CD14-positive monocyte (primary cell): ENCODE results near the gene CHID1. TPM values are rescaled to one million over a fixed set of nuclear protein-coding genes. Genes with fewer than 3 reads are reported as not detected.

Experiments used
- DNase-seq, 3 donors: peaks; one replicate each; pipeline ENCODE4 v3.0.0-alpha.2; 2011 to 2022
- H2AFZ ChIP-seq: 2 replicates; pipeline ENCODE4 v1.6.0; 2012; ENCODE audit warnings: mild to moderate bottlenecking, low read depth, low read length, inconsistent platforms; ENCODE audit not compliant: insufficient read depth, poor library complexity, severe bottlenecking
- H3K27ac ChIP-seq, 2 donors: 1 replicate in 1 of 2; 2 replicates in 1 of 2; pipeline ENCODE4 v1.5.1; 2012 to 2013; ENCODE audit warnings: low read length in 2 of 2, control low read depth in 1 of 2, inconsistent platforms in 1 of 2, low read depth in 1 of 2, mild to moderate bottlenecking in 1 of 2
- H3K27me3 ChIP-seq, 2 donors: one replicate each; pipeline versions ENCODE4 v1.6.0 to v1.6.1; 2011 to 2013; ENCODE audit warnings: low read length in 2 of 2; ENCODE audit not compliant: control insufficient read depth in 2 of 2, insufficient read depth in 2 of 2
- H3K36me3 ChIP-seq, 2 donors: replicated peaks in 1 of 2; 1 replicate in 1 of 2; 2 replicates in 1 of 2; pipeline versions ENCODE4 v1.5.1 to v1.6.1; 2012 to 2013; ENCODE audit warnings: low read length in 2 of 2, control low read depth in 1 of 2, inconsistent platforms in 1 of 2, mild to moderate bottlenecking in 1 of 2; ENCODE audit not compliant: insufficient read depth in 2 of 2, control insufficient read depth in 1 of 2
- H3K4me1 ChIP-seq, 2 donors: 1 replicate in 1 of 2; 2 replicates in 1 of 2; pipeline versions ENCODE4 v1.5.1 to v1.6.1; 2012 to 2013; ENCODE audit warnings: low read length in 2 of 2, control low read depth in 1 of 2, inconsistent platforms in 1 of 2, mild to moderate bottlenecking in 1 of 2, moderate library complexity in 1 of 2; ENCODE audit not compliant: insufficient read depth in 2 of 2, control insufficient read depth in 1 of 2
- H3K4me2 ChIP-seq: replicated peaks from 2 replicates; pipeline ENCODE3; 2012; ENCODE audit warnings: low read length, moderate library complexity, mild to moderate bottlenecking; ENCODE audit not compliant: poor library complexity, severe bottlenecking; ENCODE audit errors: extremely low read depth
- H3K4me3 ChIP-seq, 3 experiments: fragments of 200-600 bp in 1 of 3; sonication (generic) in 1 of 3; replicated peaks in 1 of 3; 1 replicate in 2 of 3; 2 replicates in 1 of 3; pipeline ENCODE4 v1.5.1; 2011 to 2013; ENCODE audit warnings: low read length in 3 of 3, mild to moderate bottlenecking in 3 of 3, control low read depth in 2 of 3, low read depth in 2 of 3, inconsistent platforms in 1 of 3, moderate library complexity in 1 of 3
- H3K79me2 ChIP-seq: 2 replicates; pipeline ENCODE4 v1.6.0; 2012; ENCODE audit warnings: mild to moderate bottlenecking, control low read depth, inconsistent platforms, low read length, moderate library complexity; ENCODE audit not compliant: insufficient read depth
- H3K9ac ChIP-seq: 2 replicates; pipeline ENCODE4 v1.6.0; 2017; ENCODE audit warnings: low read length, mild to moderate bottlenecking; ENCODE audit not compliant: insufficient read depth, poor library complexity, severe bottlenecking
- H3K9me3 ChIP-seq, 2 donors: replicated peaks in 1 of 2; 1 replicate in 1 of 2; 2 replicates in 1 of 2; pipeline versions ENCODE4 v1.5.1 to v1.6.1; 2012 to 2013; ENCODE audit warnings: low read length in 2 of 2, control low read depth in 1 of 2; ENCODE audit not compliant: control insufficient read depth in 1 of 2, insufficient read depth in 1 of 2
- H4K20me1 ChIP-seq: 2 replicates; pipeline ENCODE4 v1.6.0; 2012; ENCODE audit warnings: mild to moderate bottlenecking, low read length, control low read depth, moderate library complexity; ENCODE audit not compliant: insufficient read depth
- H3K27ac Mint-ChIP-seq, 7 donors: one replicate each; pipeline ENCODE4 v1.8.0; 2020; ENCODE audit warnings: mild to moderate bottlenecking in 7 of 7, mixed read lengths in 7 of 7, moderate library complexity in 6 of 7, inconsistent platforms in 2 of 7
- H3K27me3 Mint-ChIP-seq, 3 donors: one replicate each; pipeline ENCODE4 v1.8.0; 2021 to 2022; ENCODE audit warnings: low read depth in 3 of 3, mild to moderate bottlenecking in 3 of 3, mixed read lengths in 3 of 3, moderate library complexity in 3 of 3, inconsistent platforms in 1 of 3
- H3K36me3 Mint-ChIP-seq, 2 donors: one replicate each; pipeline ENCODE4 v1.8.0; 2020; ENCODE audit warnings: mixed read lengths in 2 of 2, inconsistent platforms in 1 of 2, mild to moderate bottlenecking in 1 of 2
- H3K4me1 Mint-ChIP-seq: one replicate; pipeline ENCODE4 v1.8.0; 2020; ENCODE audit warnings: mild to moderate bottlenecking, mixed read lengths
- H3K4me3 Mint-ChIP-seq, 2 donors: one replicate each; pipeline ENCODE4 v1.8.0; 2020; ENCODE audit warnings: mild to moderate bottlenecking in 2 of 2, mixed read lengths in 2 of 2, moderate library complexity in 1 of 2
- H3K9me3 Mint-ChIP-seq, 7 donors: one replicate each; pipeline ENCODE4 v1.8.0; 2020 to 2022; ENCODE audit warnings: mixed read lengths in 7 of 7, mild to moderate bottlenecking in 6 of 7, moderate library complexity in 6 of 7, inconsistent platforms in 2 of 7
- WGBS: methylation state at CpG from one replicate; pipeline ENCODE4 v1.1.5; 2013; ENCODE audit warnings: missing lambda C conversion rate; ENCODE audit not compliant: insufficient coverage; 5-methylcytosine and 5-hydroxymethylcytosine counted together
- intact Hi-C, 2 donors: fragments of 100-400 bp; cut with micrococcal nuclease; formaldehyde crosslinking; loops; one replicate each; pipeline versions ENCODE4 v1.15.0 to v1.15.1; 2023
- polyA plus RNA-seq, 3 donors: library from polyadenylated mRNA; depleted of rRNA in 1 of 3; unstranded in 2 of 3; stranded (reverse) in 1 of 3; fragments of 300-500 nt in 2 of 3; fragments of >200 nt in 1 of 3; fragmentation: Illumina TruSeq in 2 of 3; gene quantifications; 1 replicate in 2 of 3; 2 replicates in 1 of 3; pipeline ENCODE4 v1.2.3, GENCODE V29; 2012 to 2021
- TF ChIP-seq, protein P1 (sequence below): fragments of 200-600 bp; IDR thresholded peaks from one replicate; pipeline ENCODE4 v1.8.0; 2022; ENCODE audit warnings: antibody characterized with exemption, mild to moderate bottlenecking

Gene CHID1
- polyA plus RNA-seq, 3 donors = 23.2 to 45.4 (median 45.0) TPM

DNA sequence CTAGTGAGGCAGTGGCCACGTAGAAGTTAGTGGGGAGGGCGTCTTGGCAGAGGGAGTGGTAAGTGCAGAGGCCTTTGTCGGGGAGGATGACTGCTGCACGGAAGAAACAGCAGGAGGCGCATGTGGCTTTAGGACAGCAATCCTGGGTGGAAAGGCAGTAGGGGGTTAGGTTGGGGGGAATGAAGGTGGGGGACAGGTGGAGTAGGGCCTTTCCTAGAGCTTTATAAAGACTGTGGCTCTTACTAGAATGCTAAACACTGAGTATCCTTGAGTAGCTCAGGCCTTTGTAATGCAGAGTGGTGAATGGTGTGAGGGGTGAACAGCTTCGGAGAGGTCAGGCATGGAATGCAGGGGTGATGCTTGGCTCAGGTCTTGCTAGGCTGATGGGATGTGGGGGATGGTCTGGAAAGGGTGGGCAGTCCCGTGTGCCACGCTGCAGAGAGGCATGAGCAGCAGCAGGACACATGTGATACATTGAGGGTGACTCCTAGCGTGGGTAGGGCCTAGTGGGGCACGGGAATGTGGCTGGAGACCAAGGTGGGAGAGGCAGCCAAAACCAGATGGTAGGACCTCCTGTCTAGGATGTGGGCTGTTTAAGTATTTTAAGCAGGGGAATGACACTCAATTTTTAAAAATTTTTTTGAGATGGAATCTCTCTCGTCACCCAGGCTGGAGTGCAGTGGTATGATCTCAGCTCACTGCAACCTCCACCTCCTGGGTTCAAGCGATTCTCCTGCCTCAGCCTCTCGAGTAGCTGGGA, 34.3 kb upstream of the CHID1 start:
- peaks cover 0 to 7% of the 10 kb centered on the region in 2 donors for H3K4me1 ChIP-seq
- Mint-ChIP-seq H3K36me3 (peaks cover 44 to 71% of the 10 kb centered on the region in 2 donors), H3K9me3 (peaks cover 12 to 25% (median 15%) of the 10 kb centered on the region in 7 donors), H3K4me3 (no peak overlapping the region), H3K27me3 (peaks cover 0 to 1% (median 0%) of the 10 kb centered on the region in 3 donors), H3K4me1 (peaks cover 19% of the 10 kb centered on the region), H3K27ac (peak overlapping the region in 2 of 7 donors; percentile 17 to 32)
- no peak for DNase-seq
- 77% methylated on average over 8 of the region's 13 CpGs for WGBS
- H3K4me2 ChIP-seq = no peak overlapping the region
- H3K9ac ChIP-seq = no peak overlapping the region
- intact Hi-C loops = no loop called here
- H3K79me2 ChIP-seq = peaks cover 40% of the 10 kb centered on the region
- H3K4me3 ChIP-seq = no peak overlapping the region
- peaks cover 11 to 56% of the 10 kb centered on the region in 2 donors for H3K36me3 ChIP-seq
- H3K9me3 ChIP-seq = peaks cover 14 to 16% of the 10 kb centered on the region in 2 donors
- TF ChIP-seq, protein P1, sequence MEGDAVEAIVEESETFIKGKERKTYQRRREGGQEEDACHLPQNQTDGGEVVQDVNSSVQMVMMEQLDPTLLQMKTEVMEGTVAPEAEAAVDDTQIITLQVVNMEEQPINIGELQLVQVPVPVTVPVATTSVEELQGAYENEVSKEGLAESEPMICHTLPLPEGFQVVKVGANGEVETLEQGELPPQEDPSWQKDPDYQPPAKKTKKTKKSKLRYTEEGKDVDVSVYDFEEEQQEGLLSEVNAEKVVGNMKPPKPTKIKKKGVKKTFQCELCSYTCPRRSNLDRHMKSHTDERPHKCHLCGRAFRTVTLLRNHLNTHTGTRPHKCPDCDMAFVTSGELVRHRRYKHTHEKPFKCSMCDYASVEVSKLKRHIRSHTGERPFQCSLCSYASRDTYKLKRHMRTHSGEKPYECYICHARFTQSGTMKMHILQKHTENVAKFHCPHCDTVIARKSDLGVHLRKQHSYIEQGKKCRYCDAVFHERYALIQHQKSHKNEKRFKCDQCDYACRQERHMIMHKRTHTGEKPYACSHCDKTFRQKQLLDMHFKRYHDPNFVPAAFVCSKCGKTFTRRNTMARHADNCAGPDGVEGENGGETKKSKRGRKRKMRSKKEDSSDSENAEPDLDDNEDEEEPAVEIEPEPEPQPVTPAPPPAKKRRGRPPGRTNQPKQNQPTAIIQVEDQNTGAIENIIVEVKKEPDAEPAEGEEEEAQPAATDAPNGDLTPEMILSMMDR = no peak
- no peaks in the 10 kb centered on the region for H3K27me3 ChIP-seq
- H3K27ac ChIP-seq = no peak overlapping the region
- no peak overlapping the region for H2AFZ ChIP-seq
- H4K20me1 ChIP-seq = peaks cover 68% of the 10 kb centered on the region

DNA sequence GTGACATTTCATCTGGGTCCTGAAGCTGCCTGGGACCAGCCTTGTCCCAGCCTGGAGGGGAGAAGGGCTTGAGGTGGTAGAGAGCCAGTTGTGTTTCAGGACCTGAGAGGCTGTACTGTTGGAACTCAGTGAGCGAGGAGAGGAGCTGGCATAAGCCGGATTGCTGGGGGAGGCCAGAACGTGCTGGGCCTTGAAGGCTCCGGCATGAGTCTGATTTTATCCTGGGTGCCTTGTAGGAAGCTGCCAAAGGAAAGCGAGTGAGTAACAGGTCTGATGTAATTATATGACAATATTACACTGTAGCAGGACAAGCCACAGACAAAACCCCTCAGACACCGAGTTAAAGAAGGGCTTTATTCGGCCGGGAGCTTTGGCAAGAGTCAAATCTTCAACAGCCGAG, 32.2 kb upstream of the CHID1 start:
- Histone ChIP-seq H3K9me3 (peaks cover 0 to 2% of the 10 kb centered on the region in 2 donors), H3K4me3 (no peak overlapping the region), H3K79me2 (peaks cover 55% of the 10 kb centered on the region), H3K27me3 (no peaks in the 10 kb centered on the region), H3K4me2 (no peak overlapping the region), H3K9ac (no peak overlapping the region), H4K20me1 (peaks cover 88% of the 10 kb centered on the region), H3K36me3 (peaks cover 11 to 49% of the 10 kb centered on the region in 2 donors), H2AFZ (no peak overlapping the region), H3K27ac (no peak overlapping the region), H3K4me1 (peaks cover 0 to 7% of the 10 kb centered on the region in 2 donors)
- no peak overlapping the region for H3K4me3 Mint-ChIP-seq
- DNase-seq = no peak
- 100% methylated on average over 1 of the region's 9 CpGs for WGBS
- H3K36me3 Mint-ChIP-seq = peaks cover 42 to 63% of the 10 kb centered on the region in 2 donors
- H3K27ac Mint-ChIP-seq = peak overlapping the region in 1 of 7 donors; percentile 58
- intact Hi-C loops = no loop called here
- H3K27me3 Mint-ChIP-seq = no peaks in the 10 kb centered on the region
- TF ChIP-seq, protein P1 = no peak
- peaks cover 0 to 7% (median 1%) of the 10 kb centered on the region in 7 donors for H3K9me3 Mint-ChIP-seq
- H3K4me1 Mint-ChIP-seq = peaks cover 26% of the 10 kb centered on the region
